HG02759 (cell line): ENCODE measurements around the gene PLEKHJ1.

Source experiments
- ATAC-seq: cut with Tn5 transposase; IDR thresholded peaks from one replicate; pipeline ENCODE4 v1.9.1; 2021; ENCODE audit warnings: mild to moderate bottlenecking, moderate library complexity; ENCODE audit not compliant: unreplicated experiment

PLEKHJ1 gene

DNA sequence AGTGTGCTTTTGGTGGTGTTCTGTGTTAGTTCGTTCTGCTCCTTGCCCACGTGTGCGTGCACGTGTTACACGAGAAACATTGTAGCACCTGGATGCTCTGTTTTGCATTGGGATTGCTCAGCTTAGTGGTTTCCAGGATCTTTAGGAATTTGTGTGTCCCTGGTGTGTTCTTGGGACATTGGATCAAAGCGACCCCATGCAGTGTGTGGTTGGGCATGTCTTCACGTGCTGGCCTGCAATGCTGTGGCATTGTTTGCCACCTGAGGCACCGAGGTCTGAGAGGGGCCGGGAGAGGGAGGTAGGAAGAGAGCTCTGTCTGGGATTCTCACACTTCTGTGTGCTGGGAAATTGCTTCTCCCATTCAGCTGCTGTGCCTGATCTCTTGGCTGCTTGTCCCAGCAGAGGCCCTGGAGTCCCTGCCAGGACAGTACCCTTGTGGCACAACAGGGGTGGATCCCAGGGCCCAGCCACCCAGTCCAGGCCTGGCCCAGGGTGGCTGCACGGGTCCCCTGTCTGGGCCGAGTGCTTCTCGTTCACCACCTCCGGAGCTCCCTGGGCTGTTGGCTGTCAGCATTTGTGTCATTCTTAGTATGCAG lies 11.3 kb downstream of the PLEKHJ1 start:
- ATAC-seq: no peak

- no peak for ATAC-seq
Observed at GRCh38 chr19:2223959-2224358, 12.2 kb downstream of the PLEKHJ1 start.

DNA sequence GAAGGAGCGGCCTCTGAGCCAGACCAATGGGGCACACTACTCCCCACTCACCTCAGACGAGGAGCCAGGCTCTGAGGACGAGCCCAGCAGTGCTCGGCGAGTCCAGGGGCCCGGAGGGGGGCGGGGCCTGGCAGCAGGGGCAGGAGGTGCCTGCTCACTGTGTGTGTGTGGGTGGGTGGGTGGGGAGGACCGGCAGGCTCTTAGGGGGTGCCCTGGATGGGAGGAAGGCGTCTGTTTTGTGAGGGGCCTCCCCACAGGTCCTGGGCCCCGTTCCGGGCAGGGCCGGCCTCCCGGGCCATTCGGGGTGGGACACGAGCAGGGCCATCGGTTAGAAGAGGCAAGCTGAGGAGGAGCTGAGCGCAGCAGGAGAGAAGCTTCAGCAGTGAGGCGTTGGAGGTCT lies 12.7 kb downstream of the PLEKHJ1 start:
- no peak for ATAC-seq

DNA sequence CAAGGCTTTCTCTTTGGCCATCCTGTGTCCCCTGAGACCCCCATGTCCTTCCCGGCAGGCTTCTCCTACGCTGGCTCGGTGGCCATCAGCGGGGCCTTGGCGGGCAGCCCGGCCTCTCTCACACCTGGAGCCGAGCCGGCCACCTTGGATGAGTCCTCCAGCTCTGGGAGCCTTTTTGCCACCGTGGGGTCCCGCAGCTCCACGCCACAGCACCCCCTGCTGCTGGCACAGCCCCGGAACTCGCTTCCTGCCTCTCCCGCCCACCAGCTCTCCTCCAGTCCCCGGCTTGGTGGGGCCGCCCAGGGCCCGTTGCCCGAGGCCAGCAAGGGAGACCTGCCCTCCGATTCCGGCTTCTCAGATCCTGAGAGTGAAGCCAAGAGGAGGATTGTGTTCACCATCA lies 14.2 kb downstream of the PLEKHJ1 start:
- no peak for ATAC-seq

GRCh38 chr19:2221250-2221831 lies 14.8 kb downstream of the PLEKHJ1 start:
- no peak for ATAC-seq

- ATAC-seq: no peak
Observed at GRCh38 chr19:2219726-2220125, 16.4 kb downstream of the PLEKHJ1 start.

- ATAC-seq: no peak
Observed at GRCh38 chr19:2217591-2217990, 18.5 kb downstream of the PLEKHJ1 start.

DNA sequence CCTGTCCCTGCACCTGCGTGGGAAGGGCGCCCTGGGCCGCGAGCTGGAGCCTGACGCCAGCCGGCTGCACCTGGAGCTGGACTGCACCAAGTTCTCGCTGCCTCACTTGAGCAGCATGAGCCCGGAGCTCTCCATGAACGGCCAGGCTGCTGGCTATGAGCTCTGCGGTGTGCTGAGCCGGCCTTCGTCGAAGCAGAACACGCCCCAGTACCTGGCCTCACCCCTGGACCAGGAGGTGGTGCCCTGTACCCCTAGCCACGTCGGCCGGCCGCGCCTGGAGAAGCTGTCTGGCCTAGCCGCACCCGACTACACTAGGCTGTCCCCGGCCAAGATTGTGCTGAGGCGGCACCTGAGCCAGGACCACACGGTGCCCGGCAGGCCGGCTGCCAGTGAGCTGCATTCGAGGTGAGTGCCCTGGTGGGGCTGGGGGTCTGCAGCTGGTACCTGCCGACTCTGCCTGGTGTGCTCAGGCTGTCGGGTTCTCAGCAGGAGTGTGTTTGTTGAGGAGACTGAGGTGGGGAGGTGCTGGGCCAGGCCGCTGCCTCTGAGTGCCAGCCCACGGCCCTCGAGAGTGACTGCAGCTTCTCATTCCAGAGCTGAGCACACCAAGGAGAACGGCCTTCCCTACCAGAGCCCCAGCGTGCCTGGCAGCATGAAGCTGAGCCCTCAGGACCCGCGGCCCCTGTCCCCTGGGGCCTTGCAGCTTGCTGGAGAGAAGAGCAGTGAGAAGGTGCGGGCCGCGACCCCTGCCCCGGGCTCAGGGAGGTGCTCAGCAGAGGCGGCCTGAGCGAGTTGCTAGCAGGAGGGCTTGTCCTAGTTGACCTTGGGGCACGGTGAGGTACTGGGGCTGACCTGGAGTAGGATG lies 19.5 kb downstream of the PLEKHJ1 start:
- no peak for ATAC-seq

DNA sequence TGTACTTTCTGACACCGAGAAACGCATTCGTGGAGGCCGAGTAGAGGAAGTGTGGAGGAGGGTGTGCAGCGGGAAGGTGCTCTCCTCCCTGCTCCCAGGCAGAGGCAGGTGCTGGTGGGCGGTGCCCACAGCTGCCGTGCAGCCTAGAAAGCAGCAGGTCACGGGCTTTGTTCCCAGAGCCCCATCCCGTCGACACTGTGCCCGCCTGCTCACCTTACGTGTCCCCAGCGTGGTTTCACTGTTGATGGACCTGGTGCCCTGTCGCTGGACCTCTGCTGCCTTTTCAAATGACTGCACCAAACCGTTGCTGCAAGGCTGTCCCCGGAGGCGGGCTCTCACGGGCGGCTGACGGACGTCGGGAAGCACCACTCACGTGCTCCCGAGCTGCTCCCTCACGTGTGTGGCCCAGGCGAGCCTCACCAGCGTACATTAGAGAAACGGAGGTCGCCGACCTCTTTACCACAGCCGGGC lies 20.8 kb downstream of the PLEKHJ1 start:
- no peak for ATAC-seq

DNA sequence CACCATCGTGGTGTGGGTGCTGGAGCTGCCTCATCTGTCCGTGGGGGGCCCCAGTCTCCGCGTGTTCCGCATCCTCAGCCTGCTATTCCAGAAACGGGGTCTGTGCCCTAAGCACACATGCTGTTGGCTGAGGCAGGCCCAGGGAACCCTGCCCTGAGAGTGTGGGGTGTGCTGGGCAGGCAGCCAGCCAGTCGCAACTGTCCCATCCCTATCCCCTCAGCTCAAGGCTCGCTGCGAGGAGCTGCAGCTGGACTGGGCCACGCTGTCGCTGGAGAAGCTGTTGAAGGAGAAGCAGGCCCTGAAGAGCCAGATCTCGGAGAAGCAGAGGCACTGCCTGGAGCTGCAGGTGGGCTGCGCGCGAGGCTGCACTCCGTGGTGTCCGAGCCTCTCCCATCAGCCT lies 21.9 kb downstream of the PLEKHJ1 start:
- ATAC-seq: no peak

DNA sequence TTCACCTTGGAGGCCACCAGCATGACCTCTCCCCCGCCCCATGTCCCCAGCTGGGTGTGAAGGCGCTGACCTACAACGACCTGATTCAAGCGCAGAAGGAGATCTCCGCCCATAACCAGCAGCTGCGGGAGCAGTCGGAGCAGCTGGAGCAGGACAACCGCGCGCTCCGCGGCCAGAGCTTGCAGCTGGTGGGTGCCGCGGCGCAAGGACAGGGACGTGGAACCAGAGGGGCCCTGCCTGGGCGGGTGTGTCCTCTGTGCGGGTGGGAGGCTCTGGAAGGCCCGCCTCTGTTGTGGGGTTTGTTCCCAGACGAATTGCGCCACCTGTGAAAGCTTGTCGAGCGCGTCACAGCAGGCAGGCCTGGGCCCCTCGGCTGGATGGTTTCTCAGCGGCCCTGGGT lies 22.3 kb downstream of the PLEKHJ1 start:
- no peak for ATAC-seq

DNA sequence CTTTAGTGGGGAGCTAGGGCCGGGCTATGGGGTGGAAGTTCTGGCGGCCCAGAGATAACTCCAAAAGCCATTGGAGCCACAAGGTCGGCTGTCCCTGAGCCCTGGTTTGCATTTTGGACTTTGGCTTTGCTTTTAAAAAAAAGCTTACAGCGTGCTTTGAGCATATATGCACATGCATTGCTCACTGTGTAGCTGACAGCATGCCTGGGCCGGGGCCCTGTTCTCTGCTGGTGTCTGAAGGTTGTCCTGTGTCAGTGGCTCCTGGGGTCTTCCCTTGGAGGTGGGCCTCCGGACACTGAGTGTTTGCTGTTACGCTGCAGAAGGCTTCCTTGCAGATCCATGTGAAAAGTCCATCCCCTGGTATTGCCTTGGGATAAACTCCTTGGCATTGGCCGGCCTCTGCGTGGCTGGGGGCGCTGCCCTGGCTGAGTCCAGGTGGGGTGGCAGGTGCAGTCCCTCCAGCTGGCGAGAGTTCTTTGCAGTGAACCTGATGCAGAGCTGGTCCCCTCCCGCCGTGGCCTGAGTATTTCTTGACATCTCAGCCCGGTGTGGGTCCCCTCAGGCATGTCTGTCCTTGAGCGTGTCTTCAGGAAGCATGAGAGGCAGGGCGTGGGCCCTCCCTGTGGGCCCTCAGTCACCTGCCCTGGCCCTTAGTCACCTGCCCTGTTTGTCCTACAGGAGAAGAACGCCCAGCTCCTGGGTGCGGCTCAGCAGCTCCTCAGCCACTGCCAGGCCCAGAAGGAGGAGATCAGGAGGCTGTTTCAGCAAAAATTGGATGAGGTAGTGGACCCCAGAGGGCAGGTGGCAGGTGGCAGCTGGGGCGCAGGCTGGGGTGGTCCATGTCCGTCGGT lies 23.0 kb downstream of the PLEKHJ1 start:
- ATAC-seq: no peak

- ATAC-seq: no peak
Observed at GRCh38 chr19:2210987-2211740, 25.0 kb downstream of the PLEKHJ1 start.

DNA sequence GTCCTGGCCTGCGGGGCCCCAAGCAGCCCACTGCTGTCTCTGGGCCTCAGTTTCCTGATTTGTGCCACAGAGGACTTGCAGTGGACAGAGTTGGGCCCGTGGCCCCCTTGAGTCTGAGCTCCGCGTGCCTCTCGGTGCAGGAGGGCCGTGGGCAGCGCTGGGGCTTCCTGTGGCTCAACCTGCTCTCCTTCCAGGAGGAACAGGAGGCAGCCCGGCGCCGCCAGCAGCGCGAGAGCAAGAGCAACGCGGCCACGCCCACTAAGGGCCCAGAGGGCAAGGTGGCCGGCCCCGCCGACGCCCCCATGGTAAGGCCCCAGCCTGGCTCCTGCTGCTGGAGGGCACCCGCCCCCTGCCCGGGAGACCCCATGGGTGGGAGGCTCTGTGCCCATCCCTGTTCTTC lies 25.9 kb downstream of the PLEKHJ1 start:
- ATAC-seq: no peak

DNA sequence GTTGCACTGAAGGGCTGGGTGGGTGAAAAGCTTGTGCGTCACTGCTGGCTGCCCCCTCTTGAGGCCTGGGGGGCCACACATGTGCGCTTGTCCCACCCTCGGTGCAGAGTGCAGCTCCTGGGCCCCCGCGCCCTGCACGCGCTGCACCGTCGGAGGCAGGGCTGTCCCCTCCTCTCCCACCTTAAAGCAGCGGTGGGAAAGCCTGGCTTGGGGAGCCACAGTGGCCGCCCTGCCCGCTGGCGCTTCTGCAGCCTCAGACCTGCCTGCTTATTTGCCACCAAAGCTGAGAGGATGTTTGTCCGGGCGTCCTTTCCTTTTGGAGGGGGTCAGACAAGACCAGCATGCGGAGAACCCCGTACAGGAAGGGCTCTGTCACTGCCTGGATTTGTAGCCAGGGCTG lies 26.7 kb downstream of the PLEKHJ1 start:
- ATAC-seq: no peak

DNA sequence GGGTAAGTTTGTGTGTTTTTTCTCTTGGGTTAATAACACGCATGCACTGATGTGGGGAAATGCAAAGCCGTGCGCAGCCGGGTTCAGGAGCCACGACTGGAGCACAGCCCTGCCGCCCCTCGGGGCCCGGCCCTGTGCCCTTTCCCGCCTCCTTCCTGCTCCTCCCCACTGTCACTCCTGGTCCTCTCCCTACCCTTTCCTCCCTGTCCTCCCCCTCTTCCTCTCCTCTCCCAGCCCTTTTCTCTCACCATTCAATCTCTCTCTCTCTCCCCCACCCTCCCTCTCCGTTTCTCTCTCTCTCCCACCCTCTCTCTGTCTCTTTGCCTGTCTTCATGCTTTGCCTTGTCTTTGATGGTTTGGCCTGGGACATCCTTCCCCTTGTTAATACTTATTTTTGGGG lies 27.2 kb downstream of the PLEKHJ1 start:
- ATAC-seq: no peak

- no peak for ATAC-seq
Observed at GRCh38 chr19:2207991-2208860, 27.9 kb downstream of the PLEKHJ1 start.

- ATAC-seq: no peak
Observed at GRCh38 chr19:2207008-2207407, 29.1 kb downstream of the PLEKHJ1 start.

DNA sequence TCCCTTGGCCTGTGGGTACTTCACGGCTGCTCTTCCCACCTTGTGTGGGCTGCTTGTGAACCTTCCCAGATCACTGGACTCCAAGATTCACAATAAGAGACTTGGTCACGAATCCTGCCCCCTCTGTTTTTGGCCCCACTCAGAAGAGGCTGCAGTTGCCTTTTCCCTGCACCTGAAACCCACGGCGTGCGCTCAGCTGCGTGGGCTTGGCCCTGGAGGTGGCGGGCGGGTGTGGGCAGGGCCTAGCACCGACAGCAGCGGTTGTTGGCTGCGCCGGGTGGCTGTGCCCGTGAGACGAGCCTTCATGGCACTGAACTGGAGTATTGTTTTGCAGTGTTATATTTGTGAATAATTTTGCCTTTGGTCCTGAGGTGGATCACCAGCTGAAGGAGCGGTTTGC lies 33.8 kb downstream of the PLEKHJ1 start:
- no peak for ATAC-seq
